Endothelial cell of umbilical vein (primary cell): ENCODE data around the gene IMPA2. TPM values are rescaled to one million over a fixed set of nuclear protein-coding genes. Genes with fewer than 3 reads are reported as not detected.

Experiments used
- BruUV-seq: library from RNA; stranded (reverse); fragments of 400-500 nt; replicated peaks from 2 replicates; lab custom pipeline; 2021; lab: Mats Ljungman, UMichigan
- CTCF ChIA-PET: fragments of 300-600, 350-600 bp; sonication (Branson Sonifier 250); formaldehyde crosslinking; loops from one replicate; lab custom pipeline; 2021; ENCODE audit warnings: antibody characterized with exemption, inconsistent platforms; lab: Charles Lee
- POLR2A ChIA-PET: fragments of 300-600, 350-600 bp; sonication (Branson Sonifier 250); formaldehyde crosslinking; loops from one replicate; lab custom pipeline; 2021; ENCODE audit warnings: antibody characterized with exemption, inconsistent platforms; lab: Charles Lee
- DNase-seq: peaks from one replicate; pipeline ENCODE4 v3.0.0-alpha.2; 2011; ENCODE audit warnings: low read depth, low spot score
- FAIRE-seq: peaks from 2 replicates; lab custom pipeline; 2011; peaks lifted over from hg19 to GRCh38; lab: Jason Lieb, UNC
- H2AFZ ChIP-seq: 2 replicates; pipeline ENCODE4 v1.6.0; 2012; ENCODE audit warnings: low read depth, low read length, control low read depth, inconsistent platforms
- H3K27ac ChIP-seq: 2 replicates; pipeline ENCODE4 v1.5.1; 2011; ENCODE audit warnings: low read depth, mild to moderate bottlenecking, control low read depth, low read length, moderate library complexity; ENCODE audit not compliant: insufficient read depth
- H3K27me3 ChIP-seq, 2 experiments: 2 replicates each; pipeline versions ENCODE4 v1.6.0 to v1.6.1; 2011; ENCODE audit warnings: low read length in 2 of 2, mixed read lengths in 1 of 2; ENCODE audit not compliant: control insufficient read depth in 2 of 2, insufficient read depth in 2 of 2
- H3K36me3 ChIP-seq, 2 experiments: 2 replicates in 1 of 2; 3 replicates in 1 of 2; pipeline ENCODE4 v1.5.1; 2011; ENCODE audit warnings: low read length in 2 of 2, mild to moderate bottlenecking in 1 of 2, moderate library complexity in 1 of 2; ENCODE audit not compliant: control insufficient read depth in 2 of 2, insufficient read depth in 2 of 2; ENCODE audit errors: extremely low read depth in 1 of 2
- H3K4me1 ChIP-seq: 3 replicates; pipeline ENCODE4 v1.5.1; 2011; ENCODE audit warnings: mild to moderate bottlenecking, low read length; ENCODE audit not compliant: control insufficient read depth, insufficient read depth; ENCODE audit errors: extremely low read depth
- H3K4me2 ChIP-seq: 2 replicates; pipeline ENCODE4 v1.6.1; 2011; ENCODE audit warnings: low read length, control low read depth, mixed read lengths; ENCODE audit not compliant: insufficient read depth
- H3K4me3 ChIP-seq, 3 experiments: fragments of 200-600 bp in 1 of 3; sonication (generic), shearing (Covaris generic) in 1 of 3; replicated peaks in 1 of 3; 2 replicates each; pipeline ENCODE4 v1.5.1; 2011 to 2016; ENCODE audit warnings: control low read depth in 3 of 3, low read length in 3 of 3, mild to moderate bottlenecking in 2 of 3, inconsistent platforms in 1 of 3, low read depth in 1 of 3, moderate library complexity in 1 of 3; ENCODE audit not compliant: insufficient read depth in 1 of 3
- H3K79me2 ChIP-seq: 2 replicates; pipeline ENCODE4 v1.6.0; 2012; ENCODE audit warnings: low read length, inconsistent platforms; ENCODE audit not compliant: control insufficient read depth, insufficient read depth
- H3K9ac ChIP-seq: replicated peaks from 2 replicates; pipeline ENCODE3; 2011; ENCODE audit warnings: low read length, control low read depth; ENCODE audit not compliant: insufficient read depth; ENCODE audit errors: extremely low read depth
- H3K9me1 ChIP-seq: replicated peaks from 3 replicates; pipeline ENCODE4 v1.6.0; 2011; ENCODE audit warnings: mild to moderate bottlenecking, low read length; ENCODE audit not compliant: control insufficient read depth, insufficient read depth; ENCODE audit errors: extremely low read depth
- H3K9me3 ChIP-seq: replicated peaks from 2 replicates; pipeline ENCODE4 v1.5.1; 2012; ENCODE audit warnings: low read length, inconsistent platforms; ENCODE audit not compliant: control insufficient read depth, insufficient read depth
- H4K20me1 ChIP-seq: replicated peaks from 2 replicates; pipeline ENCODE3; 2011; ENCODE audit warnings: mild to moderate bottlenecking, low read length; ENCODE audit not compliant: control insufficient read depth, insufficient read depth; ENCODE audit errors: extremely low read depth
- EZH2 ChIP-seq: IDR thresholded peaks from 2 replicates; pipeline ENCODE4 v1.6.1; 2012; ENCODE audit warnings: borderline replicate concordance, low read depth, mild to moderate bottlenecking, moderate library complexity, low read length, inconsistent platforms; ENCODE audit not compliant: severe bottlenecking
- FOS ChIP-seq: IDR thresholded peaks from 2 replicates; pipeline ENCODE4 v1.6.1; 2011; ENCODE audit warnings: mild to moderate bottlenecking, low read length, moderate library complexity, borderline replicate concordance; ENCODE audit not compliant: insufficient read depth
- GATA2 ChIP-seq: IDR thresholded peaks from 2 replicates; pipeline ENCODE4 v1.7.0; 2011; ENCODE audit warnings: low read depth, mild to moderate bottlenecking, moderate library complexity, mixed read lengths, low read length; ENCODE audit not compliant: insufficient read length, insufficient read depth
- JUN ChIP-seq: IDR thresholded peaks from 2 replicates; pipeline ENCODE4 v1.6.1; 2011; ENCODE audit warnings: borderline replicate concordance, low read depth; ENCODE audit not compliant: insufficient read length, insufficient read depth
- MYC ChIP-seq: IDR thresholded peaks from one replicate; pipeline ENCODE4 v1.6.1; 2011; ENCODE audit warnings: mild to moderate bottlenecking, low read depth, low read length
- POLR2A ChIP-seq: IDR thresholded peaks from 2 replicates; pipeline ENCODE4 v1.6.1; 2012; ENCODE audit warnings: low read depth, mild to moderate bottlenecking, control low read depth, low read length
- POLR2AphosphoS5 ChIP-seq: IDR thresholded peaks from 2 replicates; pipeline ENCODE4 v1.6.1; 2012; ENCODE audit warnings: low read depth, mild to moderate bottlenecking, control low read depth, low read length, moderate library complexity; ENCODE audit not compliant: insufficient read depth
- dilution Hi-C: fragments of 300-500 bp; cut with MboI; formaldehyde crosslinking; loops from one replicate; pipeline ENCODE4 v1.15.0; 2019; ENCODE audit warnings: low sequenced_read_pairs; ENCODE audit not compliant: extremely low pct_ligation_motif_present
- intact Hi-C: fragments of 100-400 bp; cut with micrococcal nuclease; formaldehyde crosslinking; loops from one replicate; pipeline ENCODE4 v1.10.0; 2022
- polyA plus RNA-seq, 4 experiments: library from polyadenylated mRNA; depleted of rRNA in 3 of 4; stranded (reverse) in 3 of 4; unstranded in 1 of 4; fragments of >200 nt; gene quantifications; 2 replicates each; pipeline versions ENCODE4 v1.2.1 to v1.2.3, GENCODE V29; 2011 to 2012; ENCODE audit warnings: missing spikeins in 1 of 4
- total RNA-seq: library from RNA; stranded (reverse); gene quantifications from 2 replicates; pipeline ENCODE4 v1.2.3, GENCODE V29; 2021
- TF ChIP-seq, protein P1 (sequence below), 2 donors: IDR thresholded peaks; 1 replicate in 1 of 2; 2 replicates in 1 of 2; pipeline ENCODE4 v1.5.1; 2011; ENCODE audit warnings: low read length in 2 of 2, mild to moderate bottlenecking in 2 of 2, moderate library complexity in 2 of 2, control low read depth in 1 of 2, inconsistent platforms in 1 of 2, low read depth in 1 of 2; ENCODE audit not compliant: insufficient read depth in 1 of 2; ENCODE audit errors: extremely low read depth in 1 of 2
- TF ChIP-seq, protein P2 (sequence below): IDR thresholded peaks from 2 replicates; pipeline ENCODE4 v1.6.1; 2011; ENCODE audit not compliant: insufficient read depth, insufficient read length

Gene IMPA2
- total and polyA plus RNA-seq, 2 donors (not counting 3 experiments of a cell fraction or from before 2014, with no cell fraction given) = 6.1 to 8.0 TPM

DNA sequence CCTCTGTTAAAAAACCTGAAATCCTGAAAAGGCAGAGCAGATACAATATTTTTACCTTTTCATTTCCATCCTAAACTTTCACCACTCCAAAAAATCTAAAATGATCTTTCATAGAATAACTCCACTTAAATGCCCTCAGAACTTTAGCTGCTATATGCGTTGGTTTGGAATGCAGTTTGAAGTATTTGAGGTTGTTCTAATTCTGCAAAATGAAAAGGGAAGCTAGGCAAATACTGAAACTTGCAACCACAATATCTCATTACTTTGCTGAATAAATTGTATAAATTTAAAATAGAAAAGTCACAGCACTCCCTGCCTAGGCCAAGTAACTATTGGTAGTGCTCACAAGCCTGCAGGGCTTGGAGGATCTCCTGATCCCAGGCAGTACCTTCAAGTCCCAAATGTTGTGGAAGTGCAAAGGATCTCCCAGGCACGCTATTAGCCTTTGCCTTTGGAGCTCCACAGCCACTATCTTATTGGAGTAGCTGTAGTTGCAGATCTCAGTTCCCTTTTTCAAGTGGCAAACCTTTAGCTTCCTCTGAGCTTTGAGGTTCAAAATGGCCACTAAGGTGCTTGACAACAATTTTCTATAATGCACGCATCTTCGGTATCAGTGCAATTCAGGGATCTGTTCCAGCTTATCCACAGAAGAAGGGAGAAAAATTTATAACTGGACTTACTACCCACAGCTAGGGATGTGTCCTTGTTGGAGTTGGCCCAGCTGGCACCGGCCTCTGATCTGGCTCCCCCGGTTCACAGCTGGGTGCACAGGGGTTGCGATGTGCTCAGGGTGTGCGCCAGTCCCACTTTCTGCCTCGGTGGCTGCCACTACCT lies 68.9 kb downstream of the IMPA2 start:
- peaks cover 6 to 15% of the 10 kb centered on the region in 2 experiments for H3K27me3 ChIP-seq
- H2AFZ ChIP-seq = no peak overlapping the region
- TF ChIP-seq POLR2A = no peak
- TF ChIP-seq, protein P1, sequence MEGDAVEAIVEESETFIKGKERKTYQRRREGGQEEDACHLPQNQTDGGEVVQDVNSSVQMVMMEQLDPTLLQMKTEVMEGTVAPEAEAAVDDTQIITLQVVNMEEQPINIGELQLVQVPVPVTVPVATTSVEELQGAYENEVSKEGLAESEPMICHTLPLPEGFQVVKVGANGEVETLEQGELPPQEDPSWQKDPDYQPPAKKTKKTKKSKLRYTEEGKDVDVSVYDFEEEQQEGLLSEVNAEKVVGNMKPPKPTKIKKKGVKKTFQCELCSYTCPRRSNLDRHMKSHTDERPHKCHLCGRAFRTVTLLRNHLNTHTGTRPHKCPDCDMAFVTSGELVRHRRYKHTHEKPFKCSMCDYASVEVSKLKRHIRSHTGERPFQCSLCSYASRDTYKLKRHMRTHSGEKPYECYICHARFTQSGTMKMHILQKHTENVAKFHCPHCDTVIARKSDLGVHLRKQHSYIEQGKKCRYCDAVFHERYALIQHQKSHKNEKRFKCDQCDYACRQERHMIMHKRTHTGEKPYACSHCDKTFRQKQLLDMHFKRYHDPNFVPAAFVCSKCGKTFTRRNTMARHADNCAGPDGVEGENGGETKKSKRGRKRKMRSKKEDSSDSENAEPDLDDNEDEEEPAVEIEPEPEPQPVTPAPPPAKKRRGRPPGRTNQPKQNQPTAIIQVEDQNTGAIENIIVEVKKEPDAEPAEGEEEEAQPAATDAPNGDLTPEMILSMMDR (IDR thresholded peaks at IDR 0.05; ENCODE audit: extremely low read depth in 1 of 2, insufficient read depth in 1 of 2, low read depth in 1 of 2, low read length in 2 of 2) = no peak
- no peaks in the 10 kb centered on the region for H3K36me3 ChIP-seq
- BruUV-seq = no TSS peak
- intact Hi-C loops (no loop called here), dilution Hi-C loops (no loop called here)
- H3K4me1 ChIP-seq = no peaks in the 10 kb centered on the region
- H3K9me3 ChIP-seq = no peaks in the 10 kb centered on the region
- no peak overlapping the region for H3K27ac ChIP-seq
- FAIRE-seq = no peak
- POLR2A ChIA-PET = no interaction called here
- DNase-seq = no peak
- no peak overlapping the region for H3K4me3 ChIP-seq
- no peaks in the 10 kb centered on the region for H4K20me1 ChIP-seq
- H3K9ac ChIP-seq = no peak overlapping the region
- H3K79me2 ChIP-seq = no peaks in the 10 kb centered on the region
- H3K9me1 ChIP-seq = no peaks in the 10 kb centered on the region
- no peak overlapping the region for H3K4me2 ChIP-seq
- CTCF ChIA-PET = interaction anchor here (1.5 to 1.9 kb wide), 2 partner anchors 11 to 113 kb away, joined by 6 to 7 read pairs; no protein-coding TSS in a partner anchor

DNA sequence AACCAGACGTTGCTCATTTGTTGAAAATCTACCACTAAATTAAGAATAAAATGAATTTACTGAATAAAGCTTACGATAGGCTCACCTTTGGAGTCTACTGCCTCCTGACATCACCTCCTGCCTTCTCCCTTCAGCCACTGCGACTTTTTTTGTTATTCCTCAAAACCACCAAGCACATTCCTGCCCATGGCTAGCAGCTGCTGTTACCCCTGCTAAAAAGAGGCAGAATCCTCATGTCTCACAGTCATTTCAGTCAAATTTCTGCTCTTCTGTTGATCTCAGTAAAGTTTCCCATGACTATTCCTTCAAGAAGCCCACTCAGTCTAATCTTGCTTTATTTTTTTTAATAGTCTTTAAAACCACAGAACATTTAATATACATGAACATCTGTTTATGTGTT lies 71.6 kb downstream of the IMPA2 start:
- Histone ChIP-seq H3K9ac (no peak overlapping the region), H3K36me3 (no peaks in the 10 kb centered on the region), H4K20me1 (no peaks in the 10 kb centered on the region), H3K79me2 (no peaks in the 10 kb centered on the region), H3K4me2 (no peak overlapping the region), H3K4me3 (no peak overlapping the region), H3K27me3 (peaks cover 6 to 15% of the 10 kb centered on the region in 2 experiments), H3K27ac (no peak overlapping the region), H3K9me3 (no peaks in the 10 kb centered on the region), H3K9me1 (no peaks in the 10 kb centered on the region), H3K4me1 (no peaks in the 10 kb centered on the region), H2AFZ (no peak overlapping the region)
- intact Hi-C loops (no loop called here), dilution Hi-C loops (no loop called here)
- TF ChIP-seq GATA2 (no peak), MYC (no peak), FOS (no peak), EZH2 (no peak), POLR2AphosphoS5 (no peak), JUN (no peak), POLR2A (no peak)
- TF ChIP-seq, protein P2, sequence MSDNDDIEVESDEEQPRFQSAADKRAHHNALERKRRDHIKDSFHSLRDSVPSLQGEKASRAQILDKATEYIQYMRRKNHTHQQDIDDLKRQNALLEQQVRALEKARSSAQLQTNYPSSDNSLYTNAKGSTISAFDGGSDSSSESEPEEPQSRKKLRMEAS = no peak
- TF ChIP-seq, protein P1 (IDR thresholded peaks at IDR 0.05; ENCODE audit: extremely low read depth in 1 of 2, insufficient read depth in 1 of 2, low read depth in 1 of 2, low read length in 2 of 2) = no peak
- DNase-seq (no peak), FAIRE-seq (no peak)
- ChIA-PET CTCF (interaction anchor here (2.2 kb wide), 1 partner anchor 15 kb away, joined by 9 read pairs; no protein-coding TSS in a partner anchor), POLR2A (no interaction called here)
- no TSS peak for BruUV-seq
